GM18868 (cell line): ENCODE results near the gene GPR6.

ENCODE experiments used
- ATAC-seq: cut with Tn5 transposase; IDR thresholded peaks from one replicate; pipeline ENCODE4 v1.9.1; 2021; ENCODE audit warnings: mild to moderate bottlenecking, moderate library complexity; ENCODE audit not compliant: unreplicated experiment

The GPR6 gene, protein sequence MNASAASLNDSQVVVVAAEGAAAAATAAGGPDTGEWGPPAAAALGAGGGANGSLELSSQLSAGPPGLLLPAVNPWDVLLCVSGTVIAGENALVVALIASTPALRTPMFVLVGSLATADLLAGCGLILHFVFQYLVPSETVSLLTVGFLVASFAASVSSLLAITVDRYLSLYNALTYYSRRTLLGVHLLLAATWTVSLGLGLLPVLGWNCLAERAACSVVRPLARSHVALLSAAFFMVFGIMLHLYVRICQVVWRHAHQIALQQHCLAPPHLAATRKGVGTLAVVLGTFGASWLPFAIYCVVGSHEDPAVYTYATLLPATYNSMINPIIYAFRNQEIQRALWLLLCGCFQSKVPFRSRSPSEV

DNA sequence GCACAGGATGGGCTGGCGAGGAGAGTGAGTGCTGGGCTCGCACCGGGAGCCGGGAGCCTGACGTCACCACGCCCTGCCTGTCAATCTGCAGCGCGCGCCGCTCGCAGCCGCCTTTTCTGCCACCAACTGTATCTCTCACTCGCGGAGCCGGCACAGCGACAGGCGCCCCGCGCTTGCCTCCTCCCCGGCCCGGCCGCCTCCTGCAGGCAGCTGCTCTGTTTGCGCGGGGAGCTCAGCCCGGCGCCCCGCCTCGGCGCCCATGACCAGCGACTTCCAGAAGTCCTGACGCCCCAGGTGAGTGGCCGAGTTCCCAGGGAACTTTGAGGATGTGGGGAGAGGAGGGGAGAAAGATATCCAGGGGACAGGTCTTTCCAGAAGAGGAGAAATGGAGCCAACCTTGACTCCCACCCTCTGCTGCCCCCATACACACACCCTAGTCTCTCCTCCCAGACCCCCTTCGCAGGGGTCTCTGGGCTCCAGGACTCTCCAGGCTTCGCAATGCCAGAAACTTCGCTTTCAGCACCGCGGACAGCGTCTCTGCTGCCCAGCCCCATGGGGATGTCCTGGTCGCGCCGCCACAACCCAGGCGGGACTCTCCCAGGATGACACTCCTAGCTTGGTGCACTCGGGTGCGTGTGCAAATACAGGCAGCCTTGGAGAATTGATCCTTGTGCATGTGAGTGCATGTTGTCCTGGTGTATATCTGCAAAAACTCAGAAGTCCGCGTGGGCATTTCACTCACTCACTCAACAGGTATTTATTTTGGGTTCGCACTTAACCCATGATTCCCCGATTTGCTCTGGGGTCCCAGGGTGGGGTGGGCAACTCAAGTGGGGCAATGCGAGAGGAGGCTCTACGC, at the start of gene GPR6:
TSS of gene GPR6 (plus strand) at position 138 of the 859 bp plus-strand sequence. CDS start 802 bp downstream, outside the sequence.
- ATAC-seq, result peak; percentile 53

DNA sequence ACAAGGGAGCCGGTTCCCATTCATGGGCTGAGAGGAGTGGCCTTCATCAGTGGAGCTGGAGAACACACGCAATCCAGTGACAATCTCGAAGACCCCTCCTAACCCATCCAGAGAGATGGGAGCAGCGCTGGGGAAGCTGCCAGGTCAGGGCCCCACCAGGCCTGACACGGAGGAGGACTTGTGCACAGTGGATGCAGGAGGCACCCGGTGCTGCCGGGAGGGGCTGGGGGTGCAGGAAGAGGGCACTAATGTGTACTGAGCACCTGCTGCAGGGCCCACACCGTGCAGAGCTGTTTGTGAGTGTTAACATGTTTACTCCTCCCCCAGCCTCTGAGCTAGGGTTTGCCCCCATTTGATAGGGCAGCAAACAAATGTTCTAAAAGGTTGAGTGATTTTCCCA, 43.8 kb upstream of the GPR6 start:
- no peak for ATAC-seq

DNA sequence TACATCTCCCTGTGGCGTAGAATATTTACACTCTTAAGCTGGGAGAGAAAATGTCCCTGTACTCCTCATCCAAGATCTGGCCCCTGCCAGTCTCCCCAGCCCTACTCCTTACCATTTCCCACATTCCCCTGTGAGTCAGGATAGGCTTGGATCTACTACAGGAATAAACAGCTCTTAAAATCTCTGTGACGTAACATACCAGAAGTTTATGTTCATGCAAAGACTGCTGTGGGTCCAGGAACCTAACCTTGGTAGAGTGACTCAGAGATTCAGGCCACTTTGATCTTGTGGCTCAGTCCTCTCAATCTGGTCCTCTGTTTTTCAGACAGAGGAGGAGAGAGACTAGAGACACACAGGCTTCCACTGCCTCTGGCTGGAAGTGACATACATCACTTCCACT, 38.5 kb upstream of the GPR6 start:
- no peak for ATAC-seq

DNA sequence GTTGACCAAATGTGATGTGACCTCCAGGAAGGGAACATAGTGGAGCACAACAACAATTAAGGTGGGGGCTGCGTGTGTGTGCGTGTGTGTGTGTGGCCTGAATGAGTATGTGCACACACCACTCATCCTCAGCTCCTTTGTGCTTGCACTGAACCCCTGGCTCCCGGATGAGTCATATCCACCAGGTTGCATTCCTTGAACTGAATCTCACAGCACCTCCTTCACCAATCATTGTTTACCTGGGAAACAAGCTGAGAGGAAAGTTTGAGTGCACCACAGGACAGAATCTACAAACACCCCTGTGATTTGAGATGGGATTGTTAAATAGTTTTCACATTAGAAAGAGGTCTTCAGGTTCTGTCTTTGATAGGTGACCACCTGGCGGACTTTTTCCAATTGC, 33.7 kb upstream of the GPR6 start:
- ATAC-seq, result no peak

DNA sequence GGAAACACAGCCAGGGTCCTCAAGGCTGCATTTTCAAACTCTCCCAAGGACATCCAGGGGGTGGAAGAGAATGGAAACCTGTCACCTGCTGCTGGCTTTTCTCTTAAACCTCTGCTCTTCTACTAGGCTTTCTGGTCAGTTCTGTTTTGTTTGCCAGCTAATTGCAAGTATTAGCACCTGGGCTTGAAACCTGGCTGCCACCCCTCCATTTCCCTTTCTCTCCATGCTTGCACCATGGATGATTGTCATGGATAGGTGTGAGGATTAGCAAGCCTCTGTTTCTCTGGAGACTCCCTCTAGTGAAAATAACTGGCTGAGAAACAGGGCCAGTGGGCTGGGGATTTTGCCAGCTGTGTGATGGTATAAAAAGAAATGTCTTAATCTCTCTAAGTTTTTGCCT, 33.0 kb upstream of the GPR6 start:
- no peak for ATAC-seq

DNA sequence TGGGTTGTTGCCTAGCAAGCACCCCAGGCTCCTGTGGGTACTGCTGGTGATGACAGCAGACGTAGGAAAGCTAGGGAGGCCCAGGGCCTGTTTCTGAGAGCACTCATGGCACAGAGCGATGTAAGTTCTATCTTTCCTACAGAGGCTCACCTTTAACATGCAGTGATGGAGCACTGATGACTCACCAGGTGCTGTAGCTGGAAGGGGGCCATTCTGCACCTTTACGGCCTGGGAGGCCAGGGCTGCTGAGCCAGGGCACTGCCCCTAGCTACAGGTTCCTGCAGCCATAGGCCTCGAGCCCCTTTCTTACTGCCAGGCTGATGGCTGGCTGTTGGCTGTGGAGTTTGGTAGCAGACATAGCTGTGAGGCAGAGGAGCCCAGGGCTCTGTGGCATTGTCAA, 31.1 kb upstream of the GPR6 start:
- ATAC-seq, result no peak

DNA sequence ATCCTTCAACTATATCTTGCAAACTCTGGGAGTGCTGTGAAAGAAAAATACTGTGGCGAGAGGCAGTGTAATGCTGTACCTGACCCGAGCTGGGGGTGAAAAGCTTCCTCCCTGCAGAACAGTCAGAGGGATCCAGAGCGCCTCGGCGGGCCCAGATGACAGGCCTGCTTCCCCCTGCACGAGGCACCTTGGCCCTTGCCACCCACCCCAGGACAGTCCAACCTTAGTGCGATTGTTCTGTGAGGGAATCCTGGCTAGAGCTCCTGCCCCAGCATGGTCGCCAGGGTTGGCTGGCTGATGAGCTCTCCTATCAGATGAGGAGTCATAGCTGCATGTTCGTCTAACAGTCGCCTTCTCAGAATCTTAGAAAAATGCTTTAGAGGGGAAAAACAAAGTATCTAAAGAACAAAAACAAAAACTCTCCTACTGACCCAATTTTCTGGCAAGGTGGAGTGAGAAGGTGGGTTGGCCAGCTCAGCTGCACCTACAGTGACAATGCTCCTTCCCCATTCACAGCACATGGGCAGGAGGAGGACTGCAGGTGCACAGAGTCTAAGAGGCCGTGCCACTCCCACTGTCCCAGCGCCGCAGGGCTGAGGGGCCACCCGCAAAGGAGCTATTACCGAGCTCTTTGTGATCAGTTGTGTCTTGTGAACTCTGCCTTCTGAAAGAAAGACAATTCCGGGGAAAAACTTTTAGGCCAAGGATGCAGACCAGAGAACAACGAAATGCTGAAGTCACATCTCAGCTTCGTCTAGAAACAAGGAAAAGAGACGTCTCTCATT, 28.6 kb upstream of the GPR6 start:
- ATAC-seq, result no peak

DNA sequence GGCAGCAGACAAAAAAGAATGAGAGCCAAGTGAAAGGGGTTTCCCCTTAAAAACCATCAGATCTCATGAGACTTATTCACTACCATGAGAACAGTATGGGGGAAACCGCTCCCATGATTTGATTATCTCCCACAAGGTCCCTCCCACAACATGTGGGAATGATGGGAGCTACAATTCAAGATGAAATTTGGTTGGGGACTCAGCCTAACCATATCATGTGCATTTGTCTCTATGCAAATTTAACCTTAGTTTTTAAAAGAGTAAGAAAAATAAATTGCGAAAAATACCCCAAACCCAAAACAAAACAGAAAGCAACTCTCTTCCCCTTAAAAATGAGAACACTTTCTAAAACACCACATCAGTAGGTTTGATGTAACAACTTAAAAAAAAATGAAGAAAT, 22.6 kb upstream of the GPR6 start:
- no peak for ATAC-seq

DNA sequence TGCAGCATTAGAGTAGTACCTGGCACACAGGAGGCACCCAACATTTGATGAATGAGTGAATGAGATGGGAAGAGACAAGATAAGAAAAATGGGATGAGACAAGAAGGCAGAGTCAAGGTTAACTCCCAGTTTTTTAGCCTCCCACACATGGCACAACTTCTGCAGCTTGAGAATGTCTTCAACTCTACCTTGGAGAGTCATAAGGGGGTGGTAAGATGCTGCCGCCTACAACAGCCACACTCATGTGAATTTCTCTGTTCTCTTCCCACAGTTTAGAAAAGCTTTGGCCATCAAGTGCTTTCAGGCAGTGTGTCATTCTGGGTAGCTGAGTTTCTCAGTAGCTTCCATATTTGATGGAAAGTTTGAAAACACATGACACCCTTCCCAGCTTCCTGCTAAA, 19.5 kb upstream of the GPR6 start:
- ATAC-seq, result no peak

DNA sequence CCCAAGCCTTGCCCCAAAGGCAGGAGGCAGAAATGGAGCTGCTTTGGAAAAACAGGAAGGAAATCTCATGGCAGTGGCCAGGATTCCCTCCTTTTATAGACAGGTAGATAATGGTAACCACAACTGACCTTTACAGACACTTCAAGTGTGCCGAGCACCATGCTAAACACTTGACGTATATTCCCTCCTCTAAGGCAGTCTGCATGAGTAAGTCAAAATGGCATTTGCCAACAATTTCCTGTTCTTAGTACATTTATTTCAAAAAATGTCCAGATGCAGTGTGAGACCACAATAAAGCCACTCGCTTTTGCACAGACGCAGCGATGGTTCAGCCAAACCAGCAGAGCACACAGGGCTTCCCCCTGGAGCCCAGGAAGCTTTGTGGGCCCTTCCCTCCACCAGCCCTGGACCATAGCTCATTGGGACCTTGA, 16.5 kb upstream of the GPR6 start:
- no peak for ATAC-seq

DNA sequence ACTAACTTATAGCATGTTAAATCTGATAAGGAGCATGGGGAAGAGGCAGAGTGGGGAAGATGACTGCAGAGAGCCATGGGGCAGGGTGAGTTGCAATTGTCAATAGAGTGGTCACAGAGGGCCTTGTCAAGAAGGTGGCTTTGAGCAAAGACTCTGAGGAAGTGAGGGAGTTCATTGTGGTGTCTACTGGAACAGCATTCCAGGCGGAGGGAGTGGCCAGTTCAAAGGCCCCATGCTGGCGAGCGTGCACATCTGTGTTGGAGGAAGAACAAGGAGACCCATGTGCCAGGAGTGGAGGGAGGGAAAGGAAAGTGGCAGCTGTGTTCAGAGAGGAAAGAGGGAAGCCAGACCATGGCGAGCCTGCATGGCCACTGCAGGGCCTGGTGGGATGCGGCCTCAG, 15.8 kb upstream of the GPR6 start:
- ATAC-seq, result no peak

DNA sequence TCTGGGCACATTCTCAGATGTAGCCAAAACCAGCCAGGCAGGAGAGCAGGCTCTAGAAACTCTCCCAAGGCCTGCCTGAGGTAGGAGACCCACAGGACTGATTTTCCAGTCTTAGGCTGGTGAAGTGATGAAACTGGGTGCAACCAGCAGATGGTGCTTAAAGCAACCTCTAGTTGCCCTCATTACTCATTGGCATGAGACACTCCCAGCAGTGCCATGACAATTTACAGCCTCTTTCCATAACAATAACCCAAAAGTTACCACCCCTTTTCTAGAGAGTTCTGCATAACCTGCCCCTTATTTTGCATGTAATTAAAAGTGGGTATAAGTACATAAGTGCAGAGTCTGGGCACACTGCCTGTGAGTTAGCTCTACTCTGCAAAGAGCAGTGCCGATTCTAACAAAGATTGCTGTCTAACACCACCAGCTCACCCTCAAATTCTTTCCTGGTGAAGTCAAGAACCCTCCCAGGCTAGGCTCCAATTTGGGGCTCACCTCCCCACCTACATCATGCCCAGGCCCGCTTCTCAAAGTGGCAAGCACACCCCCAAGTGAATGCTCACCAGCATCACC, 14.4 kb upstream of the GPR6 start:
- no peak for ATAC-seq

DNA sequence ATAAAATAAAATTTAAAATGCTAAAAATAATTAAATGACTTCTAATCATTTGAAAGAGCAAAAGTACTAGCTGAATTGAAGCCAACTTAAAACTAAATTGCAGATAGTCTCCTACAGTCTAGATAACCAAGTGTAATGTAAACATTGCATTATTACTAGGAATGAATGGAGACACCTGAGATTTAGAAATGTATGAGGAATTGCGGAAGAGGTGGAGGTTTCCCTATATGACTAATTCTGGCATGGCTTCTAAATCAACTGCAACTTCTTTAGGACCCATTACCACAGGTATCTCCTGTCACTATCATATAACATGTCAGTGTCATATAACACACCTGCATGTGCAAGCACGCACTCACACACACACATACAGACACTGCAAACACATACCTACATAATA, 13.2 kb upstream of the GPR6 start:
- ATAC-seq, result no peak

DNA sequence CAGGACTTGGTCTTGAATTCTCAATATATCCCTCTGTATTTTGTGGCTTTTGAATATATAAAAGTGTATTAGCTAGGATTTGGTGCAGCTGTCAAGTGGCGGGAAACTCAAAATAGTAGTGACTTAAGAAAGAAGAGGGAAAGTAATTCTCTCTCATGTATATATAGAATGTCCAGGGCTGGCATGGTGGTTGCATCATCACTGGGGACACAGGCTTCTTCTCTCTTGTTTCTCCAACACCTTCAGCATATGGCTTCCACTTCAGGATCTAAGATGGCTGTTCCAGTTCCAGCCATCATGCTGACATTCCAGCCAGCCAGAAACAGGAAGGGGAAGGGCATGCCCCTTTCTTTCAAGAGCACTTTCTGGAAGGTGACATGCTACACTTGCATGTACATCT, 11.8 kb upstream of the GPR6 start:
- ATAC-seq, result no peak

DNA sequence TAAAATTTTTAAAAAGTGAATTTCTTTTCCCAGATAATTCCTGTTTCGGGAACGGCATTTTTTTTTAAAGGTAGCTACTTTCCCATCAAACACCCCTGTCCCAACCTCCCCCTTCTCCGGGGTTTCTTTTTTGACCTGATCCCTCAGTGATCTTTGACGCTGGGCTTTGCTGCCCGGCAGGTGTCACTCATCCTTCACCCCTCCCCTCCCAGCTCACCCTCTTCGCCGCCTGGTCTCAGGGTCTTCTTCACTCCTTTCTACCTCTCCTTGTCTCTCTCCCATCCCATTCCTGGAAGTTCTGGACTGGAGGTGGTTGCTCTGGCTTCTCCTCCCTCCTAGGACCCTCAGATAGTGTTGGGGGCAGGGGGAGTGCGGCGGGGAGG, 329 bp upstream of the GPR6 start:
- no peak for ATAC-seq

DNA sequence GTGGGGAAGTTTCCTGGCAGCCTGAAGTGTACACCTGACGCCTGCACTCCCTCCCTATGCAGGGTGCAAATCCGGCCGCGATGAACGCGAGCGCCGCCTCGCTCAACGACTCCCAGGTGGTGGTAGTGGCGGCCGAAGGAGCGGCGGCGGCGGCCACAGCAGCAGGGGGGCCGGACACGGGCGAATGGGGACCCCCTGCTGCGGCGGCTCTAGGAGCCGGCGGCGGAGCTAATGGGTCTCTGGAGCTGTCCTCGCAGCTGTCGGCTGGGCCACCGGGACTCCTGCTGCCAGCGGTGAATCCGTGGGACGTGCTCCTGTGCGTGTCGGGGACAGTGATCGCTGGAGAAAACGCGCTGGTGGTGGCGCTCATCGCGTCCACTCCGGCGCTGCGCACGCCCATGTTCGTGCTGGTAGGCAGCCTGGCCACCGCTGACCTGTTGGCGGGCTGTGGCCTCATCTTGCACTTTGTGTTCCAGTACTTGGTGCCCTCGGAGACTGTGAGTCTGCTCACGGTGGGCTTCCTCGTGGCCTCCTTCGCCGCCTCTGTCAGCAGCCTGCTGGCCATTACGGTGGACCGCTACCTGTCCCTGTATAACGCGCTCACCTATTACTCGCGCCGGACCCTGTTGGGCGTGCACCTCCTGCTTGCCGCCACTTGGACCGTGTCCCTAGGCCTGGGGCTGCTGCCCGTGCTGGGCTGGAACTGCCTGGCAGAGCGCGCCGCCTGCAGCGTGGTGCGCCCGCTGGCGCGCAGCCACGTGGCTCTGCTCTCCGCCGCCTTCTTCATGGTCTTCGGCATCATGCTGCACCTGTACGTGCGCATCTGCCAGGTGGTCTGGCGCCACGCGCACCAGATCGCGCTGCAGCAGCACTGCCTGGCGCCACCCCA, 1.2 kb downstream of the GPR6 start:
- ATAC-seq, result no peak

DNA sequence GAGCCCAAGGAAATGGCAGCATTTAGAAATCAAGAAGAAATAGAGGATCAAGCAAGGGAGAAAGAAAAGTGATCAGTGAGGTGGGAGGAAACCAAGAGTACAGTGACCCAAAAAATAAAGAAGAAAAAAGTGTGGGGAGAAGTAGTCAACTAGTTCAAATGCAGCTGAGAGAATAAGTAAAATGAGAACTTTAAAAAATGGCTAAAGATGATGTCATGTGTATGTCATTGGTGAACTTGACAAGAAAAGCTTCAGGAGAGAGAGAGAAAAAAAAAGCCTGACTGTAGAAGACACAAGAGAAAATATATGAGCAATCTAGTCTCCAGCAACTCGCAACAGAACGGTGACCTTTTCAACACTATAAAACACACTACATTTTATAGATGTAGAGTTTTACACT, 6.3 kb downstream of the GPR6 start:
- no peak for ATAC-seq

DNA sequence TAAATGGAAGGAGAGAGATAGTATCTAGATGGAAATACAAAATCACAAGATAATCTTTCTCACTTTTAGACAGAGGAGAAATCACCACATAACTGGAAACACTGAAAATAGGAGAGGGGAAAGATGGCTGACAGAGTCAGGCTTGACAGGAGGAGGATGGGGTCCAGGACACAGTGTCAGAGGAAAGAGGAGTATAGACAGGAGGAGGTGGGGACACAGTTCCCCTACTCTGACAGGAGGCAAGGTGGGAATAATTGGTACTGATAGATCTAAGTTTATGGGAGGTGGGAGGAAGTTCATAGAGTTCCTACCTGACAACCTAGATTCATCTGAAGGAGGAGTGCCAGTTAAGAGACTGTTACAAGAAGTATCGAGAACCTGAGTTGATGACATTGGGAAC, 9.1 kb downstream of the GPR6 start:
- ATAC-seq, result no peak

DNA sequence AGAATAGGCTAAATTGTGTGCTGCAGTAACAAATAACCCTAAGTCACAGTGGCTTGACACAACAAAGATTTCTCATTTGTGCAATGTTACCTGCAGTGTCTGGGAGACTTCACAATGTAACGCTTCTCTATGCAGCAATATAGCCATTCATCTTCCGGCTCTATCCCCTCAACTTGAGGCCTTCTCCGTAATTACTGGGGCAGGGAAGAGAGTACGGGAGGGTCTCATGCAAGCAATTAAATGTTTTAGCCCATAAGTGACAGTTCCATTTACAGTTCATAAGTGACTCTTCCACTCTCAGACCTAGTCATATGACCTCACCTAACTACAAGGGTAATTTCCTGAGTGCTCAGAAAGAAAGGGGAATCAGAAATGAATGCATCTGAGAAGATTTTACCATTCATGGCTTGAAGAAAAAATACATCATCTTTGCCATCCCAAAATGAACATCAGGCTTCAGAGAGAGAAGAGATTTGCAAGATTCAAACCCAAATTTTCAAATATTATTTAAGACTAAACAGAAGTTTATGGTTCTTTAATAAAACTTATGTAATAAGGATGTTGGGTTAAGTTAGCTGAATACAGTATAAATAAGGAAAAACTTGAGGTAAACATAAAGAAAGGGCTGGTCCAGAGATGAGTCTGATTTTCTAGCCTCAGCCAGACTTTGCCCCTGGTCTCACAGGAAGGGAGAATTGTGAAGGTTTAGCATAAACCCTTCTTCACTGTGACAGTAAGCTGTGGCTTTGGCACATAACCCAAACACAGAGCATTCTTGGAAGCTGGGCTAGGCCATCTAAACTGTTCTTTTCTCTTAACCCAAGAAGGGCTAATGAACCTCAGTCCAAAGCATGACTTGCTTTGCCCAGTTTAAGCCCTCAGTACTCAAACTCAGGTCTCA, 13.3 kb downstream of the GPR6 start:
- ATAC-seq, result no peak
